HG03378 (cell line): ENCODE results near the gene VILL.
"Not testable (repeated sequence)": the region's sequence is repeated elsewhere in the genome, so short reads cannot be mapped to it uniquely, and the experiment has no call there.

Source experiments
- ATAC-seq: cut with Tn5 transposase; IDR thresholded peaks from one replicate; pipeline ENCODE4 v1.9.1; 2021; ENCODE audit warnings: mild to moderate bottlenecking, moderate library complexity; ENCODE audit not compliant: unreplicated experiment

The VILL gene

DNA sequence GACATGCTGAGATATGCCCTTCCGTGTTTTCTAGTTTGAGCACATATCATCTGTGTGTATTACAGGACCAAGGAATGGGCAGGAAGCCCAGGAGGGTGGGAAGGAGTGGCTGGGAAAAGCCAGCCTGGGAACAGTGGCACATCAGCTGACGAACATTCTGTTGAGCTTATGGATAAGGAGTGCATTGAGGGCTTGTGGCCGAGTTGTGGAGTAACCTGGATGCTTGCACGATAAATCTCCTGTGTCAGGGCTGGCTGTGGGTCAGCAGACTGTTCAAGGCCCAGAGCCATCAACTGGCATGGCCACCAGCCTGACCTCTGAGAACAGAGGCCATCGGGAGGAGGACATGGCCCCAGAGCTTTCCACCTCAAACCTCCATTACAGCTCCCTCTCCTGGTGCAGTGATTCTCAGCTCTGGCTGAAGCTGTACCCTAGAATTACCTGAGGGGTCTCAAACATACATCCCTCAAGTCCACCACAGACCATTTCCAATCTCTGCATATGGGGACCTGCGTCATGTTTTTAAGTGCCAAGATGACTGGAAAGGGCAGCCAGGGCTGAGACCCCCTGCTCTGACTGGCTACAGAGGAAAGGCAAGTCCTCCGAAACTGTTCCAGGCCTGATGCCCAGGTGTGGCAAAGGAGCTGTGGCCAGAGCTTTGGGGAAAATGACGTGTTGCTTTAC, 4.8 kb upstream of the VILL start:
- no peak for ATAC-seq

GRCh38 chr3:37986479-37987314, 3.9 kb upstream of the VILL start:
- ATAC-seq = no peak

GRCh38 chr3:37987315-37987697, 3.3 kb upstream of the VILL start:
- ATAC-seq = no peak

DNA sequence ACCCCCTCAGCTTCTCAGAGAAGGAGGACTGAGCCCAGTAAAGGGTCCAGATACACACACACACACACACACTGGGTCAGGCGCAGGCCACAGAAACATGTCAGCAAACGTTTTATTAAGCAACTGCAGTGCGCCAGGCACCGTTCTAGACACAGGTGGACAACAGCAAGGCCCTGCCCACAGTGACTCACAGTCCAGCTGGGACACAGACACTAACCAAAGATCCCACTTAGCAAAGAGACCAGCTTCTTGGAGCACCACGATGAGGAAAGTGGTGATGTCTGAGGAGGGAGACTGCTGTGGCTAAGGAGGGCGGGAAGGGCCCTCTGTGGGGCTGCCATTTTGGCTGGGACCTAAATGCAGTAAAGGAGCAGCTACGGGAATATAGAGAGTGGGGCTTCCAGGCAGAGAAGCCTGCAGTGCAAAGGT, 2.8 kb upstream of the VILL start:
- no peak for ATAC-seq

DNA sequence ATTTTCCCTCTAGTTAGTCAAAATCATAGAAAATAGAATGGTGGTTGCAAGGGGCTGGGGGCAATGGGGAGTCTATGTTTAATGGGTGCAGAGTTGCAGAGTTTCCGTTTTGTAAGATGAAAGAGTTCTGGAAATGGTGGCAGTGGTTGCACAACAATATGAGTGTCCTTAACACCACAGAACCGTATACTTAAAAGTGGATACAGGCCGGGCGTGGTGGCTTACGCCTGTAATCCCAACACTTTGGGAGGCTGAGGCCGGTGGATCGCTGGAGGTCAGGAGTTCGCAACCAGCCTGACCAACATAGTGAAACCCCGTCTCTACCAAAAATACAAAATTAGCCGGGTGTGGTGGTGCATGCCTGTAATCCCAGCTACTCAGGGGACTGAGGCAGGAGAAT, 2.2 kb upstream of the VILL start:
- not testable (repeated sequence) for ATAC-seq

DNA sequence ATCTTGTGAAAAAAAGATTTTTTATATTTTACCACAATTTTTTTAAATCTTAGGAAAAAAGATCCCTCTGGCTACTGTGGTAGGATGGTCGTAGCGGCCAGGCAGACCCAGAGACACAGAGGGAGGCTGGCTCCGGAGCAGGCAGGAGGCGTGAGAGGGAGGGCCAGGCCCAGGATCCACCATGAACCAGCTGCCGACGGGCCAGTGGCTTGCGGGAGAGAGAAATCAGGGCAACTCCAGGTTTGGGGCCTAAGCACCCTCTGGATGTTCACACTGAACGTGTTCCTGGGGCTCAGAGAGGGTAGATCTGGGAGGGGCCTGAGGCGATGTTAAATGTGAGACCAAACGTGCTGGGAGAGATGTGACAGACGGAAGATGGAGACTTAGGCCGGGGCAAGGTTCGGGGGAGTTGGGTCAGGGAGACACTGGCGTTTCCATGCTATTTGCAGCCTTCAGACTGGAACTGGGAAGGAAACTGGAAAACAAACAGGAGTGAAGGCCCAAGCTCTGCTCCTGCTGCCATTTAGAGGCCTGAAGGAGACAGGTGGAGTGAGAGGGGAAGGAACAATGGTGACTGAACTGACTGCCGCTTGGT, 1.6 kb upstream of the VILL start:
- no peak for ATAC-seq

DNA sequence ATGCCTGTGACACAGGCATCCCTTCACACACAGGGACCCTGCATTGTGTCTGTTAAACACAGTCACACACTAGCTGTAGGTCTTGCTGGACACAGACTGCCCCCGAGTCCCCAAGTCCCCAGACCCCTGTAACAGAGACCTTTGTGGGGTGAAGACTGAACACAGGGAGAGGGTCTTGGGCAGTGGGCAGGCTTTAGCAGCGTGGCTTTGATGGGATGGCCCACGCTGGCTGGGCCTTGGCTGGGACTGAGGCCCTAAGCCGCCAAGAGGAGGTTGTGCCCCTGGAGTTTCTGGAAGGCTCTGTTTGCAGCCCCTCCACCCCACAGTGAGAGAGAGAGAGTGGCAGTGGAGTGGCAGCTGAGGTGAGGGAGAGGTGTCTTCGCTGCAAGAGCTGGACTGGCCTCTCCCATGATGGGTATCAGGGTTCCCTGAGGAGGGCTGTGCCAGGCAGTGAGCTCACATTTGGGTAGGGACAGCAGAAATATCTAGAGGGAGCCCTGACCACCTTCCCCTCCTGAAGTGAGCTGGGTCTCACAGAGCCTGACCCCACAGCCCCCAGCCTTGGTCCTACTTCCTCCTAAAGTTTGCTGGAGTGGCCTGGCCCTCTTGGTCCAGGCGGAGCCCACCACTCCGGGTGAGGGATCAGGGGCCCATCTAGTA, 635 bp upstream of the VILL start:
- ATAC-seq = no peak

DNA sequence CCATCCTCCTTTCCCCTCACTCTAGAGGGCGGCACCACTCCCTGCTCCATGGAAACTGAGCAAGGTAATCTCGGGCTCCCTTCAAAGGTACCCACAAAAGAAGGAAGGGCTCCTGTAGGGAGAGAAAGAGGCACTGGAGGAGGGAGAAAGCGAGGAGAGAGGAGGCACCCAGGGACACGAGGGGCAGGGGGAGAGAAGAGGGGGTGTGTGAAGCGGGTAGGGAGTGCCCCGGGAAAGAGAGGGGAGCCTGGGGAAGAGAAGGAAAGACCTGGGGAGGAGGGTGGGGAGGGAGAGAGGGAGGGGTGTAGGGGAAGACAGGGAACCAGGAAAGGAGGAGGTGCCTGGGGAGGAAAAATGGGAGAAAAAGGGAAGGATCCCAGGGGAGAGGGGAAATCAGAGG, 523 bp downstream of the VILL start:
- ATAC-seq = no peak

GRCh38 chr3:37991823-37992222, 1.2 kb downstream of the VILL start:
- no peak for ATAC-seq

GRCh38 chr3:37992271-37993066, 1.9 kb downstream of the VILL start:
- ATAC-seq = no peak

- no peak for ATAC-seq
Observed at GRCh38 chr3:37993067-37993455, 2.5 kb downstream of the VILL start.

GRCh38 chr3:37993460-37993819, 2.9 kb downstream of the VILL start:
- no peak for ATAC-seq

DNA sequence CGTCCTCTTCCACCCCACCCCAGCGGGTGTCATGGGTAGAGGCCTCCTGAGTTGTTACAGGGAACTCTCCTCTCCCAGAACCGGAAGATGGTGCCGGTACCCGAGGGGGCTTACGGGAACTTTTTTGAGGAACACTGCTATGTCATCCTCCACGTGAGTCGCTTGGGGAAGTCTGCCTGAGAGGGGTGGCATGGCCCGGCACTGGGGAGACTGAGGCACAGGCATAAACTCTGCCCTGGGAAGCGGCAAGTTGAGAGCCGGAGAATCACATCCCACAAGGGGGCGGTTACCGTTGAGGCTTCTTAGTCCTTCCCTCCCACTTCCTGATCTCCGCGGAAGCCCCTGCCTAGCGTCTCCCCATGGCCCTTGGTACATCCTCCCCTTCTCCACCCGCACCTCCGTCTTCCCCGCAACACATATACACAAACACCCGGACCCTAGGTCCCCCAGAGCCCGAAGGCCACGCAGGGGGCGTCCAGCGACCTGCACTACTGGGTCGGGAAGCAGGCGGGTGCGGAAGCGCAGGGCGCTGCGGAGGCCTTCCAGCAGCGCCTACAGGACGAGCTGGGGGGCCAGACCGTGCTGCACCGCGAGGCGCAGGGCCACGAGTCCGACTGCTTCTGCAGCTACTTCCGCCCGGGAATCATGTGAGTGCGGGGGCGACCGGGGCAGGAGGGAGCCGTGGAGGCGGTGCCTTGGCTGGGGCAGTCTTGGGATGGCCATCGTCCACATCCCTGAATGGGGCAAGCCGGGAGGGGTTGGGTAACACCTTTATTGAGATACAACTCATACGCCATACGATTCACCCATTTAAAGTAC, 3.4 kb downstream of the VILL start:
- ATAC-seq = peak; percentile 50

GRCh38 chr3:37994639-37994972, 4.0 kb downstream of the VILL start:
- no peak for ATAC-seq

GRCh38 chr3:37995652-37996641, 5.4 kb downstream of the VILL start:
- no peak for ATAC-seq

DNA sequence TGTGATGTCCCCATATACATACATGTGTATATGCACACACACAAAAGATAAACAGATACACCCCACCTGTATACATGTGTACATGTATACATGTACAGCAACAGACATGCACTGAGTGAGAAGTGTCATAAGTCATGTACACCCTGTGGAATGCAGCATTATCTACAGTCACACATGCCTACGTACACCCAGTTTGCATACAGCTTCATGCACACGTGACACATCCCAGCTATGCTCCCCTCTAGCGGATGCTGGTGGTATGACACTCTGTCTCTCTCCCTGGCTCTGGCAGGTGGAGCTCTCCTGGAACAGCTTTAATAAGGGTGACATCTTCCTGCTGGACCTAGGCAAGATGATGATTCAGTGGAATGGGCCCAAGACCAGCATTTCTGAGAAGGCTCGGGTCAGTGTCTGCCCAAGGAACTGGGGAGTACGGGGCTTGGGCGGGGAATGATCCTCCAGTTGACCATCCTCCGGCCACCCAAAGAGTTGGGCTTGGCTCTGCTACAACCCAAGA, 6.3 kb downstream of the VILL start:
- peak; percentile 75 for ATAC-seq

DNA sequence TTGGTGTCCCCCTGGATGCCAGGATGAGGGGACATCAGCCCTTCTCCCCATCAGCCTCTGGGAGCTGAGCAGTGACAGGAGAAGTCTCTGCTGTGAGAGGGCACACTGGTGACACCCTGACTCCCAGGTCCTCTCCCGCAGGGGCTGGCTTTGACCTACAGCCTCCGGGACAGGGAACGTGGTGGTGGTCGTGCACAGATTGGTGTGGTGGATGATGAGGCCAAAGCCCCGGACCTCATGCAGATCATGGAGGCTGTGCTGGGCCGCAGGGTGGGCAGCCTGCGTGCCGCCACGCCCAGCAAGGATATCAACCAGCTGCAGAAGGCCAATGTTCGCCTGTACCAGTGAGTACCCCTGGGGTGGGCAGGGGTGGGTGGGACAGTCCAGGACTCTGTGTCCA, 6.8 kb downstream of the VILL start:
- no peak for ATAC-seq

DNA sequence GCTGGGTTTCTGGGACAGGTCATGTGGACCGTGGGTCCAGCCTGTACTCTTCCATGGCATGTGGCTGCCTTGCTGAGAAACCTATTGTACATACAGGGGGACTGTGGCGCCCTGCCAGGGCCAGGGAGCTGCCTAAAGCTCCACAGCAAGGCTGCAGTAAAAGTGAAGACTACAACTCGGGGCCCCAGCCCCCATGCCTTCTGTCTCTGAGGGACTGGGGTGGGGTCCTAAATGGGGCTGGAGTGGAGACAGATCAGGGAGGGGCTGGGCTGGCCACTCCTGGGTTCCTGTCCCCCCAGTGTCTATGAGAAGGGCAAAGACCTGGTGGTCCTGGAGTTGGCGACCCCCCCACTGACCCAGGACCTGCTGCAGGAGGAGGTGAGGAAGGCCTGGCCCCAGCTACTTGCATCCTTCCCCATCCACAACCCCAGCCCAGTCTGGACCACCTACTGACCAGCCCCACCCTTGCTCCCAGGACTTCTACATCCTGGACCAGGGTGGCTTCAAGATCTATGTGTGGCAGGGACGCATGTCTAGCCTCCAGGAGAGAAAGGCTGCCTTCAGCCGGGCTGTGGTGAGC, 7.3 kb downstream of the VILL start:
- no peak for ATAC-seq
